Activated CD8-positive, alpha-beta memory T cell treated with anti-CD3 and anti-CD28 coated beads, Interleukin-2, amount 50 U/mL, for 48 hours (primary cell): ENCODE data around the gene GART.
A peak's percentile ranks its signal among the peaks of the same experiment; 100 is the strongest.
"Not testable (repeated sequence)": the region's sequence is repeated elsewhere in the genome, so short reads cannot be mapped to it uniquely, and the experiment has no call there.

Experiments used
- DNase-seq: peaks from one replicate; pipeline ENCODE4 v3.0.0-alpha.2; 2020

Gene GART

DNA sequence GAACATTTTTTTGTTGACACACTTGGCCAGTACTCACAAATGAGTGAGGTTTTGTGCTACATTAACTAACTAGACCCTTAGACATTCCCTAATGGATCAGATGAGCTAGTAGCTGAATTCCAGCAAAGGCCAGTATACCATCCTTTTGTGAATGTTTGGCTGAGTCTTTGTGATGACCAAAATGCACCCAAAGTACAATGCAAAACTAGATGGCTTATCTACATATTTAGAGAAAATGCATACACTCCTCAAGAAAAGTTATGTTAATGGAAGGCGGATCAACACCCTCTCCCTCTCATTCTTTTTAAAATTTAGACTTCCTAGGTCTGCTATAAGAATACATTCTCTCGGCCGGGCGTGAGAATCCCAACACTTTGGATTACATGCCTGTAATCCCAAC, 30.3 kb downstream of the GART start:
- DNase-seq: no peak

GRCh38 chr21:33510826-33511225, 31.1 kb downstream of the GART start:
- no peak for DNase-seq

DNA sequence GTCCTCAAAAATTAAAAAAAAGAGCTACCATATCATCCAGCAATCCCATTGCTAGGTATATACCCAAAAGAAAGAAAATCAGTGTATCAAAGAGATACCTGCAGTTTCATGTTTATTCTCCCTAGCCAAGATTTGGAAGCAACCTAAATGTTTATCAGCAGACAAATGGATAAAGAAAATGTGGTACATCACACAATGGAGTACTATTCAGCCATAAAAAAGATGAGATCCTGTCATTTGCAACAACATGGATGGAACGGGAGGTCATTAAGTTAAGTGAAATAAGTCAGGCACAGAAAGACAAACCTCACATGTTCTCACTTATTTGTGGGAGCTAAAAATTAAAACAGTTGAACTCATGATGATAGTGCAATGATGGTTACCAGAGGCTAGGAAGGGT, 34.9 kb downstream of the GART start:
- DNase-seq: not testable (repeated sequence)

GRCh38 chr21:33505833-33506232, 36.1 kb downstream of the GART start:
- DNase-seq: no peak

DNA sequence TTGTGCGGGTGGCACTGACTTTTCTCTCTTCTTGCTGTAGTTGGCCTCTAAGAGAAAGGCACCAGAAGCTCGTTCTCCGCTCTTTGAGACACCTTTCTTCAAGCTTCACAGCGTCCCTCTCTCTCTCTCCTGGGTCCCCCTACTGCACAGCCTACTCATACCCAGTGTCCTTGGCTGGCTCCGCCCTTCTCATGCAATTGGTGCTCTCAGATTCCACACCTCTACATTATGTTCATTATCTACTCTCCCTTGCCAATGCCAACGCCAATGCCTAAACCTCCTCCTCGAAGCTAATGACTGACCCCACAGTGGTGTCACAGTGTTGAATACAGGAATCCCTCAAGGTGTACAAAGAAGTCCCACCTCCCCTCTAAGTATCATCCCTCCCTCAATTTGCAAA, 45.6 kb downstream of the GART start:
- DNase-seq: no peak

- no peak for DNase-seq
Observed at GRCh38 chr21:33495743-33496142, 46.2 kb downstream of the GART start.

DNA sequence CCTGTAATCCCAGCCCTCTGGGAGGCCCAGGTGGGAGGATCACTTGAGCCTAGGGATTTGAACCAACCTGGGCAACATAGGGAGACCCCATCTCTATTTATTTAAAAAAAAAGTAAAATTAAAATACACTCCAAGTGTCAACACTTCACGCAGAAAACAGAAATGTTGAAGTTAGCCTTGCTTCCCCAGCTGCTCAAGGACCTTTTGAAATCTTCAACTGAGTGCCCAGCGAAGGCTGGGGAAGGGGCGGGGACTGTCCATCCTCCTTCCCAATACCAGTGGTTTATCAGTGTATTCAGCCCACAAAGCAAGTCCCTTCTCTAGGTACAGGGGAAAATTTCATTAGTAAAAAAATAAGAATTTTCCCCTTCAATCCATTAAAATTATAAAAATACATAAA, 48.2 kb downstream of the GART start:
- no peak for DNase-seq

GRCh38 chr21:33492571-33492970, 49.3 kb downstream of the GART start:
- DNase-seq: no peak

DNA sequence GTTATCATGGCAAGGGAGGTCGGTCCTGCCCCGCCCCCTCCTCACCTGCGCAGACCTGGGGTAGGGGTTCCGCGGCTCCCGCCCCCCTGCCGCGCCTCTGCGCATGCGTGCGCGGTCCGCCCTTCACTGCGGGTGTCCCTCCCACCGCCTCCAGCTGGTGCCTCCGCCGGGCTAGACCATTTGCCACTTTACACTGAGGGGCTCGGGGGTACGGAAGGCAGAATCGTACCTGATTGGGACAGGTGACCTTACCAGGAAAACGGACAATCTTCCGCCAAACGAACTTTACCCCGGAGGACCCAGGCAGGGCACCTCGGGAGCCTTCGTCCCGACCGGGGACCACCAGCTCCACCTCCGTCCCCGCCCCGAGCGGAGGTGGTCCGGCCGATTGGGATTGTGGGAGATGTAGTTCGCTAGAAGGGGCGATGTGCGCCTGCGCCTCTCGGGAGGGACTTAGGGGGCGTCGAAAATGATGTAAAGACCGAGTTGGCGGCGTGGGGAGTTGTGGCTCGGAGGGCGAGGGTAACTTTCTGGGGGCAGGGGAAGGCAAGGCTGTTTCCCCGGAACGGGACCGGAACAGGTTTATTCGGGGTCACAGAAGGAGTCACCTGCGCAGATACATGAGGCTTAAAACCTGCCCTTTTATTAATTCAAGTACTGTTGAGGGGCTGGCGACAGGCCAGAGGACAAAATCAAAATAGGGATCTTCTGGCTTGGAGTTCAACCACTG, 50.4 kb downstream of the GART start, which contains the start of gene DNAJC28:
TSS of gene DNAJC28 (minus strand) at position 344 of the 730 bp plus-strand sequence. CDS start 2,323 bp downstream, outside the sequence.
- DNase-seq: peak; percentile 96

- DNase-seq: no peak
Observed at GRCh38 chr21:33490991-33491372, 50.9 kb downstream of the GART start.

DNA sequence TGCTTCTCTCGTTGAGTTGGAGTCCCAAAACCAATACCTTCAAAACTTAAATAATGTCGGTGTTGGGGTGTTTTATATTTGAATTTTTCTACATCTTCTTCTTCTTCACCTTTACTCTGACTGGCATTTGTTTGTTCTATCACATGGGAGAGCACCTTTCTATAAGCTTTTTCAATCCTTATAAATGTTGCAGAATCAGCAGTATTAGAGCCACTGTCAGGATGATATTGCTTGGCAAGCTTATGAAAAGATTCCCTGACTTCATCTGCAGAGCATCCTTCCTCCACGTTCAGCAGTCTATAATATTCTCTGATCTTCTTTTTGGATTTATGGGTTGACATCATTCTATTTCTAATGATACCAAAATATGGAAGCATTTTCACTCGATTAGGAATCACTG, 53.0 kb downstream of the GART start:
- no peak for DNase-seq

DNA sequence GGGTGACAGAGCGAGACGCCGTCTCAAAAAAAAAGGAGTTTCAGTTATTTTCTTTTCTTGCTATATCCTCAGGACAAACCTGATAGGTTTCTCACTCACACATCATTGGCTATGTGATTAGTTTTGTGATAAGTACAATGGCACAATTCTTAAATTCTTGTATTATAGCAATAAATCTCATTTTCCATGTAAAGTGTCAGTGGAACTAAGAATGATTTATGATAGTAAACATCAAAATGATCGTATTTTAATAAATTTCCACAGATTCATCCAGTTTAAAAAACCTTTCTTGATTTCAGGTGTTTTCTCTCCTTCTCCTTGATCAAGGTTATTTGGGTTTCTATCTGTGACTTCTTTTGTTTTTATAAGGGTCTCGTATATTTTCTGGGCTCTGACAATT, 53.9 kb downstream of the GART start:
- DNase-seq: no peak

DNA sequence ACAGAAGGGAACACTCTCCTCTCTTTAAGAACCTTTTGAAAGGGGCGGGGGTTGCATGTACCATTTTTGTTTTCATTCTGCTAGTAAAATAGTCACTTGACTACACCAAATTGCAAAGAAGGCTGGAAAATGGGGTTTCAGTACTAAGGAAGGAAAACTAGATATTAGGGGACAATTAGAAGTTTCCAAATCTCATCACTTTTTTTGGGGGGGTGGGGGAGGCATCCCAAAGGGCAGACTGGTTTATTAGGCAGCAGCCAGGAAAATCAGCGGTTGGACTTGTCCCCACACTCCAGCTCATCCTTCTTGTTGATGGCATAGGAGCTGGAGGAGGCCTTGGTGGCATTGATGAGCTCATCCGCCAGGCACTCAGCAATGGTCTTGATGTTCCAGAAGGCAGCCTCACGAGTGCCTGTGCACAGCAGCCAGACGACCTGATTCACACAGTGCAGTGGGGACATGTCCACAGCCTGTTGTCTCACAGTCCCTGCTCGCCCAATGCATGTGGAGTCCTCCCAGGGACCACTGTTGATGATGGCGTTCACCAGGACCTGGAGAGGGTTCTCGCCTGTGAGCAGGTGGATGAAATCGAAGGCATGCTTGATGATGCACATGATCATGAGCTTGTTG, 60.5 kb downstream of the GART start:
- no peak for DNase-seq

DNA sequence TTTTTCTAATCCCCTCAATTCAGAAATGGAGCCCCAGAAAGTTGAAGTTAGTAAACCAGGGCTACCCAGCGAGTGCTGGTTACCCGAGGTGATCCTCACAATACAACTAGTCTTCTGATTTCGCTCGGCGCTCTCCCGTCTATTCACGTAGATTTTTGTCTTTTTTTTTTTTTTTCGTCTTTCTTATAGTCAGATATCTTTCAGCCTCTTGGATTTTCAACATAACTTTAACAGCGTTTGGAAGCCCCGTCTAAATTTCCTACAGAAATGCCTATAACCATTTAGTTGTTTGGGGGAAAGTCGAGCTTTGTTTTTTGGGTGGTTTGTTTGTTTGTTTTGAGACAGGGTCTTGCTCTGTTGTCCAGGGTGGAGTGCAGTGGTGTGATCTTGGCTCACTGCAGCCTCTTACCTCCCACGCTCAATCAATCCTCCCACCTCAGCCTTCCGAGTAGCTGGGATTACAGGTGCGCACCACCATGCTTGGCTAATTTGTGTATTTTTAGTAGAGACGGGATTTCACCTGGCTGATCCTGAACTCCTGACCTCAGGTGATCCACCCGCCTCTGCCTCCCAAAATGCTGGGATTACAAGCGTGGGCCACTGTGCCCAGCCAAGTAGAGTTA, 61.3 kb downstream of the GART start:
- no peak for DNase-seq

DNA sequence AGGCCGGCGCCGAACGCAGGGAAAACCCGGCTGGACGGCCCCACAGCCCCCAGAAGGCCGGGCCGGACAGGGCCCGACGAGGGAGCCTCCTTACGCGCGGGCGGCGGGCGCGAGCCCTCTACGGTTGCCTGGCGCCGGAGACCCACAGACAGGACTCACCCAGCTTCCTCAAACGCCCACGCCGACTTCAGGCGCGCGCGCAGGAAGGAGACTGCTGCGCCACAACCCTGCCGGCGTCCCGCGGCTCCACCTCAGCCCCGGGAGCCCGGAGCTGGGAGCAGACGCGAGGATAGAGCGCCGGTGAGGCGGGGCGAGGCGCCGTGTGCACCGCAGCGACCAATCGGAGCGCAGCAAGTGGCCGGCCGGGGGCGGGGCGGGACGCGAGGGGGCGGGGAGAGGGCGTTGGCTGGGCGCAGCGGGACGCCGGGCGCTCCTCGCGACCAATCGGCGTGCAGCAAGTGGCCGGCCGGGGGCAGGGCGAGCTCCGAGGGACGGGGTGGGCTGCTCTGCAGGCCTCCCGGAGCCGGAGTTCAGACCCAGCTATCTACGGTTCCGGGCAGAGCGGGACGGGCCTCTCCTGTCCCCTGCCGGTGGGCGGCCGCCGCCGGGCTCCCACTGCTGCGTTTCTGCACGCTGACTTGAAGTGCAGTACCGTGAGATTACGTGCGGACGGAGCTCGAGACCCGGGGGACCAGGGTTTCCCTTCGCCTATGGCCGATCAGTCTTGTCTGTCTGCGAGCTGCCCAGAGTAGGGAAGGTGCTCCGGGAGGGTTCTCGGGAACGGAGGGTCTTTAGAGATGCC, 62.0 kb downstream of the GART start, which contains the start of gene TMEM50B:
TSS of gene TMEM50B (minus strand) at position 296 of the 802 bp plus-strand sequence. CDS start 11,089 bp downstream, outside the sequence.
- peak; percentile 97 for DNase-seq

DNA sequence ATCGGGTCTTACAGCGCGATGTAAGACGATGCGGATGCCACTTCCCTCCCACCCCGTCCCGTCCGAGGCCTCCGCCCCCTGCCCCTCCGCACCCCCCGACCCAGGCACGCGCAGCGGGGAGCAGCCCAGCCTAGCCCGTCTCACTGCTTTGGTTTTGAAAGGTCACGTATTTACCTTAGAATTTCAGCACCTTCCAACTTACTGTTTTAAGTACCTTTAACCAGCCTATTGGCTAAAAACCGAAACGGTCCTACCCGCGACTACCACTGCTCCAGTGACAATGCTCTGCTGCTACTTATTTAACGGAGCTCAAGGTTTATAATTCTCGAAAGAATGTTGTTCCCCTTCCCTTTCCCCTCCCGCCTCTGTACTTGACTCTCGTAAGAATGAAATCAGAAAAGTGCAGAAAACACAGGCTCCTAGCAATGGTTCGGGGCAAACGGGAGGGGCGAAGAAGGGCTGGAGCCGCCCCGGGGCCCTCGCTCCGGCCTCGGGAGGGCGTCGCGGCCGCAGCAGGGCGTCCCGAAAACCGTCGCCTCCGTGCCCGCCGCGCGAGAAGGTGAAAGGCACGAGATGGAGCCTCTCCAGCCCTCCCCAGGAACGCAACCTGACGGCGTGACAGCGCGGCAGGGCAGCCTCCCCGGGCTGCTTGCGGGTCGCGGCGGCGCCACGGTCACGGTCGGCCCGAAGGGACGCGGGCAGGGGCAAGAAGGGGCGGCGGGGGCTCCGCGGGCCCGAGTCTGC, 62.8 kb downstream of the GART start:
- peak; percentile 72 for DNase-seq

- DNase-seq: no peak
Observed at GRCh38 chr21:33478182-33478581, 63.7 kb downstream of the GART start.

DNA sequence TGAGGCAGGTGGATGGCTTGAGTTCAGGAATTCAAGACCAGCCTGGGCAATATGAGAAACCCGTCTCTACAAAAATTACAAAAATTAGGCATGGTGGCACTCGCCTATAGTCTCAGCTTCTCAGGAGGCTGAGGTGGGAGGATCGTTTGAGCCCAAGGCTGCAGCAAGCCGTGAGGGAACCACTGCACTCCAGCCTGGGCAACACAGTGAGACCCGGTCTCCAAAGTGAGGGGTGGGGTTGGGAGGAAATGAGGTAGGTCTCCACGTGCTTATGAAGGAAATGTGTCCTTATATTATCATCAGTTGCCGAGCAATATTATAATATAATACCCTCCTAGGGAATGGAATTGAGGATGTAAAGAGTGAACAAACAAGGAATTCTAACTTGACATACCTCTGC, 64.9 kb downstream of the GART start:
- no peak for DNase-seq

DNA sequence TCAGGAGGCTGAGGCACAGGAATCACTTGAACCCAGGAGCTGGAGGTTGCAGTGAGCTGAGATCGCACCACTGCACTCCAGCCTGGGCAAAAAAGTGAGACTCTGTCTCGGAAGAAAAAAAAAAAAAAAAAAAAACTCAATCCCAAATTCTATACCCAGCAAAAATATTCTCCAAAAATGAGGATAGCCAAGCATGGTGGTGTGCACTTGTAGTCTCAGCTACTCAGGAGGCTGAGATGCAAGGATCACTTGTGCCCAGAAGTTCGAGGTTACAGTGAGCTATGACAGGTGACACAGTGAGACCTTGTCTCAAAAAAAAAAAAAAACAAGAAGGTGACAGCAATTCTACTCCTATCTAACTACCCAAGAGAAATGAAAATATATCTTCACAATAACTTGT, 68.6 kb downstream of the GART start:
- no peak for DNase-seq

- DNase-seq: no peak
Observed at GRCh38 chr21:33470701-33471100, 71.2 kb downstream of the GART start.

DNA sequence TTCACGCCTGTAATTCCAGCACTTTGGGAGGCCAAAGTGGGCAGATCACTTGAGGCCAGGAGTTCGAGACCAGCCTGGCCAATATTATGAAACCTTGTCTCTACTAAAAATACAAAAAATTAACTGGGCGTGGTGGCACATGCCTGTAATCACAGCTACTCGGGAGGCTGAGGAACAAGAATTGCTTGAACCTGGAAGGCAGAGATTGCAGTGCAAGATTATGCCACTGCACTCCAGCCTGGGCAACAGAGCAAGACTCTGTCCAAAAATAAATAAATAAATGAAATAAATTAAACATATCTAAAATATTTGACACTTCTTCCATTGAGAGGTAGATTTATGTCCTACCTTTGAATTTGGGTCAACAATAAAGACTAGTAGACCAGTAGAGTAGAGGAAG, 72.7 kb downstream of the GART start:
- not testable (repeated sequence) for DNase-seq

DNA sequence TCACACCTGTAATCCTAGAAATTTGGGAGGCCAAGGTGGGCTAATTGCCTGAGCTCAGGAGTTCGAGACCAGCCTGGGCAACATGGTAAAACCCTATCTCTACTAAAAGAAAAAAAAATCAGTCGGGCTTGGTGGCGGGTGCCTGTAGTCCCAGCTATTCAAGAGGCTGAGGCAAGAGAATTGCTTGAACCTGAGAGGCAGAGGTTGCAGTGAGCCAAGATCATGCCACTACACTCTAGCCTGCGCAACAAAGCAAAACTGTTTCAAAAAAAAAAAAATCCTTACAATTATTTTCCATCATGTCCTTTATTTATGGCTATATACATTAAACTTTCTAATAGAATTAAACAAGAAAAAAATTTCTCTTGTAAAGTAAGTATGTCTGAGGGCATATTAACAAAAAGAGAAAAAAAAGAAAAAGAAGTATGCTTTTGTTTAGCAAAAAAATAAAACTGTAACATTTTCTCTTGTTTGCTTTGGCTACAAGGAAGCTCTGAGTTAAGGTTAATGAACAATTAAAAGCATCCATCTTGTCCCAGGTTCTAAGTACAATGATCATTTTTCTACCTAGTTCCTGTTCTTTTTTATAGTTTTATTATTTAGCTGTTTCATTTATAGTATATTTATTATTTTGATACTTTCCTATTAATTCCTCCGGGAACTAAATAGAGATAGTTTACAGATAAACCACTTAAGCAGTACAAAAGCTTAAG, 80.2 kb downstream of the GART start:
- DNase-seq: no peak
